ENCODE results near the gene APOH. TPM values are rescaled to one million over a fixed set of nuclear protein-coding genes. Genes with fewer than 3 reads are reported as not detected.

APOH gene
- total and polyA plus RNA-seq, 3 experiments from 2014 or later: not detected

GRCh38 chr17:66220079-66220835 lies 9.0 kb downstream of the APOH start:
- H3K9me3 ChIP-seq (ENCODE audit: low read length): no peaks in the 10 kb centered on the region
- Mint-ChIP-seq H3K36me3 (no peaks in the 10 kb centered on the region), H3K27ac (peak overlapping the region in 1 of 8 donors; percentile 87), H3K4me1 (no peaks in the 10 kb centered on the region), H3K9me3 (no peaks in the 10 kb centered on the region), H3K27me3 (peaks cover 14 to 43% of the 10 kb centered on the region in 2 donors), H3K4me3 (no peak overlapping the region)
- H3K36me3 ChIP-seq (ENCODE audit: insufficient read depth, low read length): no peaks in the 10 kb centered on the region
- ChIA-PET CTCF (no interaction called here), POLR2A (interaction anchor here (0.5 kb wide), 1 partner anchor 31 kb away, joined by 3 read pairs; no protein-coding TSS in a partner anchor)
- no peak overlapping the region for H3K4me3 ChIP-seq (ENCODE audit: low read length)
- no peaks in the 10 kb centered on the region for H3K27me3 ChIP-seq (ENCODE audit: insufficient read depth, low read length, poor library complexity, severe bottlenecking)
- no peaks in the 10 kb centered on the region for H3K4me1 ChIP-seq (ENCODE audit: insufficient read depth, low read length)
- no peak overlapping the region for H3K27ac ChIP-seq (ENCODE audit: low read depth, low read length)
- DNase-seq: no peak

- Mint-ChIP-seq H3K27ac (no peak overlapping the region), H3K27me3 (peaks cover 22 to 43% of the 10 kb centered on the region in 2 donors), H3K4me1 (no peaks in the 10 kb centered on the region), H3K4me3 (no peak overlapping the region), H3K36me3 (peaks cover 0 to 3% (median 0%) of the 10 kb centered on the region in 3 donors), H3K9me3 (no peaks in the 10 kb centered on the region)
- CTCF ChIA-PET: no interaction called here
- POLR2A ChIA-PET: no interaction called here
- no peak for DNase-seq
- Histone ChIP-seq H3K4me3 (ENCODE audit: low read length) (no peak overlapping the region), H3K4me1 (ENCODE audit: insufficient read depth, low read length) (no peaks in the 10 kb centered on the region), H3K27ac (ENCODE audit: low read depth, low read length) (no peak overlapping the region), H3K36me3 (ENCODE audit: insufficient read depth, low read length) (no peaks in the 10 kb centered on the region), H3K9me3 (ENCODE audit: low read length) (no peaks in the 10 kb centered on the region), H3K27me3 (ENCODE audit: insufficient read depth, low read length, poor library complexity, severe bottlenecking) (peaks cover 4% of the 10 kb centered on the region)
Observed at GRCh38 chr17:66215529-66215911, 13.7 kb downstream of the APOH start.

- POLR2A ChIA-PET: interaction anchor here (0.7 kb wide), 1 partner anchor 13 kb away, joined by 7 read pairs; no protein-coding TSS in a partner anchor
- H3K27me3 Mint-ChIP-seq: peaks cover 20 to 37% of the 10 kb centered on the region in 2 donors
- no peaks in the 10 kb centered on the region for H3K9me3 ChIP-seq (ENCODE audit: low read length)
- no peaks in the 10 kb centered on the region for H3K4me1 Mint-ChIP-seq
- no peak overlapping the region for H3K27ac Mint-ChIP-seq
- H3K4me3 ChIP-seq (ENCODE audit: low read length): no peak overlapping the region
- H3K4me1 ChIP-seq (ENCODE audit: insufficient read depth, low read length): no peaks in the 10 kb centered on the region
- peaks cover 4% of the 10 kb centered on the region for H3K27me3 ChIP-seq (ENCODE audit: insufficient read depth, low read length, poor library complexity, severe bottlenecking)
- no peak for DNase-seq
- peaks cover 0 to 3% (median 0%) of the 10 kb centered on the region in 3 donors for H3K36me3 Mint-ChIP-seq
- CTCF ChIA-PET: interaction anchor here (1.0 kb wide), 1 partner anchor 48 kb away, joined by 3 read pairs; no protein-coding TSS in a partner anchor
- no peak overlapping the region for H3K27ac ChIP-seq (ENCODE audit: low read depth, low read length)
- no peak overlapping the region for H3K4me3 Mint-ChIP-seq
- H3K36me3 ChIP-seq (ENCODE audit: insufficient read depth, low read length): no peaks in the 10 kb centered on the region
- H3K9me3 Mint-ChIP-seq: no peaks in the 10 kb centered on the region
Observed at GRCh38 chr17:66214884-66215528, 14.2 kb downstream of the APOH start.

- Mint-ChIP-seq H3K4me1 (no peaks in the 10 kb centered on the region), H3K9me3 (no peaks in the 10 kb centered on the region), H3K27me3 (peaks cover 17 to 28% of the 10 kb centered on the region in 2 donors), H3K27ac (no peak overlapping the region), H3K4me3 (no peak overlapping the region), H3K36me3 (peaks cover 0 to 8% (median 0%) of the 10 kb centered on the region in 3 donors)
- peaks cover 4% of the 10 kb centered on the region for H3K27me3 ChIP-seq (ENCODE audit: insufficient read depth, low read length, poor library complexity, severe bottlenecking)
- H3K27ac ChIP-seq (ENCODE audit: low read depth, low read length): no peak overlapping the region
- CTCF ChIA-PET: interaction anchor here (0.6 to 1.0 kb wide), 2 partner anchors 9 to 31 kb away, joined by 3 to 4 read pairs; no protein-coding TSS in a partner anchor
- H3K4me3 ChIP-seq (ENCODE audit: low read length): no peak overlapping the region
- H3K36me3 ChIP-seq (ENCODE audit: insufficient read depth, low read length): no peaks in the 10 kb centered on the region
- POLR2A ChIA-PET: no interaction called here
- H3K4me1 ChIP-seq (ENCODE audit: insufficient read depth, low read length): no peaks in the 10 kb centered on the region
- DNase-seq: no peak
- H3K9me3 ChIP-seq (ENCODE audit: low read length): no peaks in the 10 kb centered on the region
Observed at GRCh38 chr17:66211047-66211810, 18.0 kb downstream of the APOH start.

GRCh38 chr17:66210208-66210574 lies 19.0 kb downstream of the APOH start:
- H3K27me3 Mint-ChIP-seq: peaks cover 13 to 22% of the 10 kb centered on the region in 2 donors
- no peaks in the 10 kb centered on the region for H3K4me1 Mint-ChIP-seq
- Histone ChIP-seq H3K36me3 (ENCODE audit: insufficient read depth, low read length) (no peaks in the 10 kb centered on the region), H3K4me3 (ENCODE audit: low read length) (no peak overlapping the region), H3K9me3 (ENCODE audit: low read length) (no peaks in the 10 kb centered on the region), H3K4me1 (ENCODE audit: insufficient read depth, low read length) (no peaks in the 10 kb centered on the region), H3K27me3 (ENCODE audit: insufficient read depth, low read length, poor library complexity, severe bottlenecking) (peaks cover 4% of the 10 kb centered on the region), H3K27ac (ENCODE audit: low read depth, low read length) (no peak overlapping the region)
- no peak overlapping the region for H3K27ac Mint-ChIP-seq
- DNase-seq: no peak
- ChIA-PET POLR2A (interaction anchor here (0.7 kb wide), 1 partner anchor 534 kb away, joined by 3 read pairs; no protein-coding TSS in a partner anchor), CTCF (interaction anchor here (1.0 kb wide), 1 partner anchor 8 kb away, joined by 3 read pairs; no protein-coding TSS in a partner anchor)
- H3K4me3 Mint-ChIP-seq: no peak overlapping the region
- peaks cover 0 to 8% (median 0%) of the 10 kb centered on the region in 3 donors for H3K36me3 Mint-ChIP-seq
- H3K9me3 Mint-ChIP-seq: no peaks in the 10 kb centered on the region

GRCh38 chr17:66207936-66208335 lies 21.3 kb downstream of the APOH start:
- POLR2A ChIA-PET: no interaction called here

GRCh38 chr17:66203274-66204015 lies 25.8 kb downstream of the APOH start:
- Mint-ChIP-seq H3K9me3 (no peaks in the 10 kb centered on the region), H3K36me3 (peaks cover 0 to 4% (median 0%) of the 10 kb centered on the region in 3 donors), H3K4me1 (peaks cover 13 to 21% (median 19%) of the 10 kb centered on the region in 3 donors), H3K4me3 (no peak overlapping the region), H3K27ac (peak overlapping the region in 1 of 8 donors; percentile 61), H3K27me3 (peaks cover 0 to 5% of the 10 kb centered on the region in 2 donors)
- Histone ChIP-seq H3K4me1 (ENCODE audit: insufficient read depth, low read length) (peaks cover 16% of the 10 kb centered on the region), H3K36me3 (ENCODE audit: insufficient read depth, low read length) (no peaks in the 10 kb centered on the region), H3K4me3 (ENCODE audit: low read length) (no peak overlapping the region), H3K27ac (ENCODE audit: low read depth, low read length) (no peak overlapping the region), H3K9me3 (ENCODE audit: low read length) (no peaks in the 10 kb centered on the region), H3K27me3 (ENCODE audit: insufficient read depth, low read length, poor library complexity, severe bottlenecking) (no peaks in the 10 kb centered on the region)
- CTCF ChIA-PET: interaction anchor here (2.9 kb wide), 1 partner anchor 363 kb away, joined by 13 read pairs; no protein-coding TSS in a partner anchor
- DNase-seq: no peak
- POLR2A ChIA-PET: interaction anchor here (0.8 kb wide), 1 partner anchor 11 kb away, joined by 3 read pairs; no protein-coding TSS in a partner anchor

More at GRCh38 chr17:66207936-66208335, 21.3 kb downstream of the APOH start:
- CTCF ChIA-PET: no interaction called here
- Mint-ChIP-seq H3K27ac (no peak overlapping the region), H3K4me1 (no peaks in the 10 kb centered on the region), H3K4me3 (no peak overlapping the region), H3K27me3 (peaks cover 6 to 9% of the 10 kb centered on the region in 2 donors), H3K9me3 (no peaks in the 10 kb centered on the region), H3K36me3 (peaks cover 0 to 8% (median 0%) of the 10 kb centered on the region in 3 donors)
- Histone ChIP-seq H3K27ac (ENCODE audit: low read depth, low read length) (no peak overlapping the region), H3K4me1 (ENCODE audit: insufficient read depth, low read length) (no peaks in the 10 kb centered on the region), H3K27me3 (ENCODE audit: insufficient read depth, low read length, poor library complexity, severe bottlenecking) (no peaks in the 10 kb centered on the region), H3K9me3 (ENCODE audit: low read length) (no peaks in the 10 kb centered on the region), H3K36me3 (ENCODE audit: insufficient read depth, low read length) (no peaks in the 10 kb centered on the region), H3K4me3 (ENCODE audit: low read length) (no peak overlapping the region)
- no peak for DNase-seq
